ENCODE results near the gene CDYL.

Gene CDYL

GRCh38 chr6:4890627-4891026, 114.4 kb downstream of the CDYL start:
- Histone ChIP-seq H2AFZ (ENCODE audit: low read depth, low read length, severe bottlenecking) (no peak overlapping the region), H3K9ac (ENCODE audit: low read length) (no peak overlapping the region), H3K4me3 (ENCODE audit: insufficient read depth, low read length, poor library complexity, severe bottlenecking) (no peak overlapping the region), H3K9me2 (replicated peaks; ENCODE audit: insufficient read depth, low read length) (no peaks in the 10 kb centered on the region), H3K79me2 (ENCODE audit: insufficient read depth, low read length) (peaks cover 42% of the 10 kb centered on the region; the same call in 1 of the 2 replicates), H4K20me1 (ENCODE audit: low read depth, low read length) (peaks cover 34% of the 10 kb centered on the region), H3K27me3 (ENCODE audit: low read length) (no peaks in the 10 kb centered on the region), H3K4me2 (ENCODE audit: low read depth, low read length, poor library complexity, severe bottlenecking) (no peak overlapping the region), H3K9me3 (ENCODE audit: insufficient read depth, low read length) (no peaks in the 10 kb centered on the region), H3K27ac (ENCODE audit: low read depth, low read length) (no peak overlapping the region), H3F3A (ENCODE audit: insufficient read depth) (no peaks in the 10 kb centered on the region), H3K36me3 (ENCODE audit: low read length) (no peaks in the 10 kb centered on the region)
- no peak for TF ChIP-seq EZH2phosphoT487 (conservative IDR thresholded peaks at IDR 0.05; ENCODE audit: low read length)
- TF ChIP-seq, protein P1, sequence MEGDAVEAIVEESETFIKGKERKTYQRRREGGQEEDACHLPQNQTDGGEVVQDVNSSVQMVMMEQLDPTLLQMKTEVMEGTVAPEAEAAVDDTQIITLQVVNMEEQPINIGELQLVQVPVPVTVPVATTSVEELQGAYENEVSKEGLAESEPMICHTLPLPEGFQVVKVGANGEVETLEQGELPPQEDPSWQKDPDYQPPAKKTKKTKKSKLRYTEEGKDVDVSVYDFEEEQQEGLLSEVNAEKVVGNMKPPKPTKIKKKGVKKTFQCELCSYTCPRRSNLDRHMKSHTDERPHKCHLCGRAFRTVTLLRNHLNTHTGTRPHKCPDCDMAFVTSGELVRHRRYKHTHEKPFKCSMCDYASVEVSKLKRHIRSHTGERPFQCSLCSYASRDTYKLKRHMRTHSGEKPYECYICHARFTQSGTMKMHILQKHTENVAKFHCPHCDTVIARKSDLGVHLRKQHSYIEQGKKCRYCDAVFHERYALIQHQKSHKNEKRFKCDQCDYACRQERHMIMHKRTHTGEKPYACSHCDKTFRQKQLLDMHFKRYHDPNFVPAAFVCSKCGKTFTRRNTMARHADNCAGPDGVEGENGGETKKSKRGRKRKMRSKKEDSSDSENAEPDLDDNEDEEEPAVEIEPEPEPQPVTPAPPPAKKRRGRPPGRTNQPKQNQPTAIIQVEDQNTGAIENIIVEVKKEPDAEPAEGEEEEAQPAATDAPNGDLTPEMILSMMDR (IDR thresholded peaks at IDR 0.05; ENCODE audit: insufficient read depth, low read length, poor library complexity, severe bottlenecking), result no peak

- Histone ChIP-seq H3K79me2 (ENCODE audit: insufficient read depth, low read length) (peaks cover 38% of the 10 kb centered on the region; the same call in 1 of the 2 replicates), H3K9me2 (replicated peaks; ENCODE audit: insufficient read depth, low read length) (no peaks in the 10 kb centered on the region), H3K9ac (ENCODE audit: low read length) (no peak overlapping the region), H4K20me1 (ENCODE audit: low read depth, low read length) (peaks cover 28% of the 10 kb centered on the region), H2AFZ (ENCODE audit: low read depth, low read length, severe bottlenecking) (no peak overlapping the region), H3K4me2 (ENCODE audit: low read depth, low read length, poor library complexity, severe bottlenecking) (no peak overlapping the region), H3K4me3 (ENCODE audit: insufficient read depth, low read length, poor library complexity, severe bottlenecking) (no peak overlapping the region), H3K36me3 (ENCODE audit: low read length) (no peaks in the 10 kb centered on the region), H3K9me3 (ENCODE audit: insufficient read depth, low read length) (no peaks in the 10 kb centered on the region), H3K27ac (ENCODE audit: low read depth, low read length) (no peak overlapping the region), H3K27me3 (ENCODE audit: low read length) (no peaks in the 10 kb centered on the region), H3F3A (ENCODE audit: insufficient read depth) (no peaks in the 10 kb centered on the region)
- TF ChIP-seq, protein P1 (IDR thresholded peaks at IDR 0.05; ENCODE audit: insufficient read depth, low read length, poor library complexity, severe bottlenecking), result no peak
- TF ChIP-seq EZH2phosphoT487 (conservative IDR thresholded peaks at IDR 0.05; ENCODE audit: low read length), result no peak
These were observed 114.9 kb downstream of the CDYL start for GRCh38 chr6:4891141-4891540.

- H3F3A ChIP-seq (ENCODE audit: insufficient read depth), result no peaks in the 10 kb centered on the region
- H4K20me1 ChIP-seq (ENCODE audit: low read depth, low read length), result peaks cover 11% of the 10 kb centered on the region
- no peak overlapping the region for H3K4me3 ChIP-seq (ENCODE audit: insufficient read depth, low read length, poor library complexity, severe bottlenecking)
- no peak for TF ChIP-seq EZH2phosphoT487 (conservative IDR thresholded peaks at IDR 0.05; ENCODE audit: low read length)
- TF ChIP-seq, protein P1 (IDR thresholded peaks at IDR 0.05; ENCODE audit: insufficient read depth, low read length, poor library complexity, severe bottlenecking), result no peak
- H3K9me3 ChIP-seq (ENCODE audit: insufficient read depth, low read length), result no peaks in the 10 kb centered on the region
- no peak overlapping the region for H2AFZ ChIP-seq (ENCODE audit: low read depth, low read length, severe bottlenecking)
- H3K9ac ChIP-seq (ENCODE audit: low read length), result no peak overlapping the region
- H3K79me2 ChIP-seq (ENCODE audit: insufficient read depth, low read length), result peaks cover 22% of the 10 kb centered on the region; the same call in 1 of the 2 replicates
- no peaks in the 10 kb centered on the region for H3K36me3 ChIP-seq (ENCODE audit: low read length)
- no peak overlapping the region for H3K27ac ChIP-seq (ENCODE audit: low read depth, low read length)
- no peak overlapping the region for H3K4me2 ChIP-seq (ENCODE audit: low read depth, low read length, poor library complexity, severe bottlenecking)
- no peaks in the 10 kb centered on the region for H3K9me2 ChIP-seq (replicated peaks; ENCODE audit: insufficient read depth, low read length)
- H3K27me3 ChIP-seq (ENCODE audit: low read length), result no peaks in the 10 kb centered on the region
These were observed 116.7 kb downstream of the CDYL start for GRCh38 chr6:4892785-4893485.

All from SU-DHL-6 (cell line).